Neuronal stem cell (in vitro differentiated cells): ENCODE results near the gene PSMD1.

Source experiments
- DNase-seq: peaks from one replicate; pipeline ENCODE4 v3.0.0-alpha.2; 2013; ENCODE audit warnings: low spot score
- H2AFZ ChIP-seq: one replicate; pipeline ENCODE4 v1.6.1; 2013; ENCODE audit warnings: mild to moderate bottlenecking, low read length, inconsistent platforms
- H2AK5ac ChIP-seq: 2 replicates; pipeline ENCODE4 v1.6.1; 2013; ENCODE audit warnings: low read depth, mild to moderate bottlenecking, inconsistent platforms, low read length, moderate library complexity, mixed read lengths
- H2BK120ac ChIP-seq: 2 replicates; pipeline ENCODE4 v1.6.1; 2013; ENCODE audit warnings: low read depth, mild to moderate bottlenecking, inconsistent platforms, low read length, moderate library complexity, mixed read lengths
- H2BK12ac ChIP-seq: one replicate; pipeline ENCODE4 v1.6.1; 2013; ENCODE audit warnings: low read length, inconsistent platforms
- H2BK15ac ChIP-seq: 2 replicates; pipeline ENCODE4 v1.6.1; 2013; ENCODE audit warnings: mild to moderate bottlenecking, low read length, inconsistent platforms, mixed read lengths
- H2BK5ac ChIP-seq: one replicate; pipeline ENCODE4 v1.6.1; 2013; ENCODE audit warnings: inconsistent platforms, mild to moderate bottlenecking, low read length, moderate library complexity
- H3K14ac ChIP-seq: one replicate; pipeline ENCODE4 v1.6.1; 2013; ENCODE audit warnings: low read length, inconsistent platforms
- H3K18ac ChIP-seq: 2 replicates; pipeline ENCODE4 v1.6.1; 2013; ENCODE audit warnings: low read length, inconsistent platforms
- H3K23ac ChIP-seq: 2 replicates; pipeline ENCODE4 v1.6.1; 2013; ENCODE audit warnings: low read depth, mild to moderate bottlenecking, mixed read lengths, low read length, inconsistent platforms; ENCODE audit not compliant: poor library complexity
- H3K27ac ChIP-seq: replicated peaks from 3 replicates; pipeline ENCODE4 v1.5.1; 2013; ENCODE audit warnings: low read length, inconsistent platforms
- H3K27me3 ChIP-seq, 3 experiments: 2 replicates each; pipeline ENCODE4 v1.6.1; 2013; ENCODE audit warnings: low read length in 3 of 3, mild to moderate bottlenecking in 2 of 3, inconsistent platforms in 1 of 3, low read depth in 1 of 3, mixed read lengths in 1 of 3, moderate library complexity in 1 of 3; ENCODE audit not compliant: control insufficient read depth in 3 of 3, insufficient read depth in 3 of 3
- H3K36me3 ChIP-seq, 2 donors: replicated peaks in 1 of 2; 2 replicates each; pipeline ENCODE4 v1.6.1; 2013; ENCODE audit warnings: low read length in 2 of 2; ENCODE audit not compliant: control insufficient read depth in 2 of 2, insufficient read depth in 2 of 2
- H3K4ac ChIP-seq: 2 replicates; pipeline ENCODE4 v1.6.1; 2013; ENCODE audit warnings: inconsistent platforms, mild to moderate bottlenecking, low read length, moderate library complexity
- H3K4me1 ChIP-seq, 2 donors: 1 replicate in 1 of 2; 2 replicates in 1 of 2; pipeline ENCODE4 v1.6.1; 2013; ENCODE audit warnings: low read length in 2 of 2, low read depth in 1 of 2; ENCODE audit not compliant: control insufficient read depth in 2 of 2, insufficient read depth in 1 of 2
- H3K4me2 ChIP-seq: one replicate; pipeline ENCODE4 v1.6.1; 2013; ENCODE audit warnings: mild to moderate bottlenecking, low read length, inconsistent platforms; ENCODE audit not compliant: insufficient read depth, poor library complexity, severe bottlenecking
- H3K4me3 ChIP-seq, 2 donors: 2 replicates each; pipeline ENCODE4 v1.5.1; 2013; ENCODE audit warnings: low read length in 2 of 2, mild to moderate bottlenecking in 2 of 2, inconsistent platforms in 1 of 2, moderate library complexity in 1 of 2
- H3K79me1 ChIP-seq: one replicate; pipeline ENCODE4 v1.6.1; 2013; ENCODE audit warnings: low read depth, mild to moderate bottlenecking, inconsistent platforms, low read length, moderate library complexity
- H3K9ac ChIP-seq: one replicate; pipeline ENCODE4 v1.6.1; 2013; ENCODE audit warnings: mild to moderate bottlenecking, low read depth, low read length, inconsistent platforms; ENCODE audit not compliant: poor library complexity
- H3K9me3 ChIP-seq, 2 donors: replicated peaks in 1 of 2; 2 replicates each; pipeline versions ENCODE3 to v1.6.1; 2013; ENCODE audit warnings: low read length in 2 of 2, mild to moderate bottlenecking in 2 of 2, inconsistent platforms in 1 of 2, low read depth in 1 of 2, mixed read lengths in 1 of 2, moderate library complexity in 1 of 2; ENCODE audit not compliant: control insufficient read depth in 2 of 2, insufficient read depth in 1 of 2
- H4K8ac ChIP-seq: one replicate; pipeline ENCODE4 v1.6.1; 2013; ENCODE audit warnings: low read depth, mild to moderate bottlenecking, inconsistent platforms, low read length, moderate library complexity
- H4K91ac ChIP-seq: one replicate; pipeline ENCODE4 v1.6.1; 2013; ENCODE audit warnings: low read length, low read depth, mild to moderate bottlenecking, inconsistent platforms; ENCODE audit not compliant: poor library complexity
- WGBS, 2 donors: extraction: QIAGEN DNeasy Blood & Tissue Kit; methylation state at CpG; one replicate each; pipeline ENCODE4 v1.1.7; 2013; ENCODE audit warnings: missing lambda C conversion rate in 2 of 2, mixed read lengths in 1 of 2; ENCODE audit not compliant: insufficient read length in 2 of 2, insufficient replicate concordance in 1 of 2; ENCODE audit errors: extremely low coverage in 2 of 2; 5-methylcytosine and 5-hydroxymethylcytosine counted together

PSMD1 gene

DNA sequence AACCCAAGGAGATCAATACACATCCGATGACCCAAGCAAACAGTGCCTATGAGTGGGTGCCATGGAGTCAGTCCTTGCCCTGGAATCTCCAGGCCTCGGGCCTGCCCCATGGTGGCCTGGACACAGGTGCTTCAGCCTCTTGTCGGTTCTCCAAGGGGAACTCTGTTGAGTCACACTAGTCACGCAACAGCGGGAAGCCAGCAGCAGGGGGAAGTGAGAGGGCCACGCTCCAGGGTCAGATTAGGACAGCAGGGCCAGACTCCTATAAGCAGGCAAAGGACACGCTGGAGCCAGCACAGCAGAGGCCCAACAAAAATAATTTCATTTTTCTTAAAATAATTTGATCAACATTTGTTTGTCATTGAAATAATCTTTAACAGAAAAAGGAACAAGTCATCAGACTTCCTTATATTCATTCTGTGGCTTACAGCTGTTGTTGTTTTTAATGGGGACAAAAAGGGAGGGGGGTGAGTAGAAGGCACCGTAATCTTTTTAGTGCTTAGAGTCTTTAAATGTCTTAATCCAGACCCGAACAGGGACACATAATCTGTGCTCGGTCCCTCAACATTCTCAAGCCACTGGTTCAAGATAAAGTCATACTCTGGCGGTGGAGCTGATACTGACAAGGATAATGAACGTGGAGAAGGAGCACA is 125.3 kb downstream of the PSMD1 start:
- Histone ChIP-seq H2AFZ (peak overlapping the region; percentile 0), H3K36me3 (no peaks in the 10 kb centered on the region), H4K8ac (no peak overlapping the region), H3K9ac (no peak overlapping the region), H3K27ac (no peak overlapping the region), H4K91ac (no peak overlapping the region), H3K4me3 (peak overlapping the region in 1 of 2 donors; percentile 2), H2BK5ac (no peak overlapping the region), H2BK12ac (no peak overlapping the region), H2BK15ac (no peak overlapping the region), H3K14ac (no peak overlapping the region), H3K79me1 (no peaks in the 10 kb centered on the region), H2BK120ac (no peak overlapping the region), H3K23ac (no peak overlapping the region), H3K9me3 (no peaks in the 10 kb centered on the region), H3K18ac (peak overlapping the region; percentile 15), H3K4ac (no peak overlapping the region), H3K4me1 (peaks cover 0 to 7% of the 10 kb centered on the region in 2 donors), H3K27me3 (no peaks in the 10 kb centered on the region), H3K4me2 (no peak overlapping the region), H2AK5ac (no peak overlapping the region)
- no peak for DNase-seq
- no CpG with 5 or more reads among the region's 12 CpGs for WGBS, 2 donors

DNA sequence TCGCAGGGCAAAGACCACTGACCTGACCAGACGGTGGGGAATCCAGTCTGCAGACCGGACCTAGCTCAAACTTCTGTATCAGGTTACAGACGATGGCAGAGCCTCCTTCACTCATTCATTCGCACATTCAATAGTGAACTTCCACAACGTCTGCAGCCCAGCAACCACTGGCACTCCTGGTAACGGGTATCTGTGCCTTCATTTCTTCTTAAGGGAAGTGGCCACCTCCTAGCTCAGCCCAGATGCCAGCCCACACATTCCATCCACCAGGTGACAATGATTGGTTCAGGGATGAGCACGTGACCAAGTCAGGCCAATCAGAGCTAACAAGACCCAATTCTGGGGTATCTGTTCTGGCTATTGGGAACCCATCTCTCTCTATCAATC is 125.8 kb downstream of the PSMD1 start:
- Histone ChIP-seq H3K27ac (no peak overlapping the region), H3K79me1 (no peaks in the 10 kb centered on the region), H4K91ac (no peak overlapping the region), H3K36me3 (no peaks in the 10 kb centered on the region), H3K4me1 (peaks cover 0 to 7% of the 10 kb centered on the region in 2 donors), H3K23ac (no peak overlapping the region), H2AK5ac (no peak overlapping the region), H2BK15ac (no peak overlapping the region), H3K14ac (no peak overlapping the region), H3K9me3 (no peaks in the 10 kb centered on the region), H2BK5ac (no peak overlapping the region), H3K4me3 (no peak overlapping the region), H3K27me3 (no peaks in the 10 kb centered on the region), H2BK120ac (no peak overlapping the region), H3K4me2 (no peak overlapping the region), H2BK12ac (no peak overlapping the region), H3K4ac (no peak overlapping the region), H3K18ac (no peak overlapping the region), H4K8ac (no peak overlapping the region), H3K9ac (no peak overlapping the region), H2AFZ (peak overlapping the region; percentile 0)
- DNase-seq: no peak
- no CpG with 5 or more reads among the region's 8 CpGs for WGBS, 2 donors

DNA sequence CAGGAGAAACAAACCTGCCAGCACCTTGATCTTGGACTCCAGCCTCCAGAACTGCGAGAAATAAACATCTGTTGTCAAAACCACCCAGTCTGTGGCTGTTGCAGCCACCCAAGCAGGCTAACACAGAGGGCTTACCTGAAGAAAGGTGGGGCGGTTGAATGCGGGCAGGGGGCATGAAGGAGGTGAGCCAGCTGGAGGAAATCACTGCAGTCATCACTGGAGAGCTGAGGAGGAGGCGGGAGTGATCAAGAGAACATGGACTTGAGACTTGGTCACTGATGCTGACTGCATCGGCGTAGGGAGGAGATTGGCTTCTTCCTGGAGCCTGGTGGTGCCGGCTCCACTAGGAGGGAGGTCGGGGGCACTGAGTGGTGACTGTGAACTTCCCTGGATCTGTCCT is 127.2 kb downstream of the PSMD1 start:
- DNase-seq: no peak
- Histone ChIP-seq H2AFZ (no peak overlapping the region), H3K14ac (no peak overlapping the region), H2BK5ac (no peak overlapping the region), H2BK120ac (no peak overlapping the region), H2AK5ac (peak overlapping the region; percentile 72), H3K4me3 (no peak overlapping the region), H3K9me3 (no peaks in the 10 kb centered on the region), H4K91ac (no peak overlapping the region), H4K8ac (no peak overlapping the region), H3K4ac (no peak overlapping the region), H3K9ac (no peak overlapping the region), H3K4me1 (peaks cover 0 to 7% of the 10 kb centered on the region in 2 donors), H2BK12ac (no peak overlapping the region), H3K27ac (no peak overlapping the region), H3K27me3 (no peaks in the 10 kb centered on the region), H2BK15ac (peak overlapping the region; percentile 39), H3K36me3 (no peaks in the 10 kb centered on the region), H3K4me2 (no peak overlapping the region), H3K23ac (no peak overlapping the region), H3K79me1 (no peaks in the 10 kb centered on the region), H3K18ac (no peak overlapping the region)
- no CpG with 5 or more reads among the region's 8 CpGs for WGBS, 2 donors

DNA sequence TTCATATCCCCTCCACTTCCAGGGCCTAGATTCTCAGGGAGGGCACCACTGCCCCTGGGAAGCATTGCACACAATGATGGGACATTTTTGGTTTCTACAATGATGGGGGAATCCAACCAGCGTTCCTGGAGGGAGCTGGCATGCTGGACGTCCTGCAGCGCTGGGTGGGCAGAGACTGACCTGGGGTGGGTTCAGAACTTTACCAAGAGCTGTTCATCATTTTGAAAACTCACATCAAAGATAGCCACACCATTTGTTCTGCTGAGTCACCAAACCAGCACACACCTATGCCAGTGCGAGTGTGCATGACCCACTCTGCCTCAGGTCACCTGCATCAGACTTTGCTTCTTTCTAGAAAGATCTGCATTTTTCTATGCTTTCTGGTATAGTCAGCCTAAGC is 127.7 kb downstream of the PSMD1 start:
- WGBS, 2 donors: no CpG with 5 or more reads among the region's 4 CpGs
- DNase-seq: no peak

More for the DNA sequence above, 127.7 kb downstream of the PSMD1 start:
- Histone ChIP-seq H3K9ac (no peak overlapping the region), H3K4me3 (no peak overlapping the region), H3K36me3 (no peaks in the 10 kb centered on the region), H4K91ac (no peak overlapping the region), H4K8ac (no peak overlapping the region), H2AFZ (no peak overlapping the region), H3K9me3 (no peaks in the 10 kb centered on the region), H3K23ac (no peak overlapping the region), H3K18ac (no peak overlapping the region), H3K27ac (no peak overlapping the region), H3K4me2 (no peak overlapping the region), H2BK120ac (no peak overlapping the region), H3K4me1 (peaks cover 0 to 7% of the 10 kb centered on the region in 2 donors), H2BK15ac (peak overlapping the region; percentile 39), H2BK12ac (no peak overlapping the region), H3K14ac (no peak overlapping the region), H3K4ac (no peak overlapping the region), H2AK5ac (peak overlapping the region; percentile 72), H2BK5ac (no peak overlapping the region), H3K79me1 (no peaks in the 10 kb centered on the region), H3K27me3 (peaks cover 0 to 3% (median 0%) of the 10 kb centered on the region in 3 experiments)
